Activated effector memory CD4-positive, alpha-beta T cell treated with Interleukin-2 at 50 U/mL for 16 hours (primary cell): ENCODE measurements around the gene ASIC3.

Experiments used
- DNase-seq: peaks from one replicate; pipeline ENCODE4 v3.0.0-alpha.2; 2020

ASIC3 gene

GRCh38 chr7:151088856-151089699 is 40.7 kb downstream of the ASIC3 start:
- DNase-seq, result no peak

GRCh38 chr7:151089893-151090730 is 41.8 kb downstream of the ASIC3 start:
- DNase-seq, result no peak

- no peak for DNase-seq
These were observed 42.7 kb downstream of the ASIC3 start for GRCh38 chr7:151091003-151091402.

- no peak for DNase-seq
These were observed 43.1 kb downstream of the ASIC3 start for GRCh38 chr7:151091431-151091830.

GRCh38 chr7:151091988-151092387 is 43.7 kb downstream of the ASIC3 start:
- no peak for DNase-seq

- DNase-seq, result no peak
These were observed 45.4 kb downstream of the ASIC3 start for GRCh38 chr7:151093748-151094147.

- no peak for DNase-seq
These were observed 46.3 kb downstream of the ASIC3 start for GRCh38 chr7:151094675-151095074.

- DNase-seq, result no peak
These were observed 46.9 kb downstream of the ASIC3 start for GRCh38 chr7:151095123-151095797.

- DNase-seq, result no peak
These were observed 47.6 kb downstream of the ASIC3 start for GRCh38 chr7:151095828-151096475.

GRCh38 chr7:151099486-151100211 is 51.3 kb downstream of the ASIC3 start:
- DNase-seq, result no peak

- DNase-seq, result no peak
These were observed 52.6 kb downstream of the ASIC3 start for GRCh38 chr7:151100921-151101320.

- DNase-seq, result no peak
These were observed 53.5 kb downstream of the ASIC3 start for GRCh38 chr7:151101621-151102396.
